ENCODE data around the gene TVP23A.
"Not testable (repeated sequence)": the region's sequence is repeated elsewhere in the genome, so short reads cannot be mapped to it uniquely, and the experiment has no call there.

TVP23A gene

DNA sequence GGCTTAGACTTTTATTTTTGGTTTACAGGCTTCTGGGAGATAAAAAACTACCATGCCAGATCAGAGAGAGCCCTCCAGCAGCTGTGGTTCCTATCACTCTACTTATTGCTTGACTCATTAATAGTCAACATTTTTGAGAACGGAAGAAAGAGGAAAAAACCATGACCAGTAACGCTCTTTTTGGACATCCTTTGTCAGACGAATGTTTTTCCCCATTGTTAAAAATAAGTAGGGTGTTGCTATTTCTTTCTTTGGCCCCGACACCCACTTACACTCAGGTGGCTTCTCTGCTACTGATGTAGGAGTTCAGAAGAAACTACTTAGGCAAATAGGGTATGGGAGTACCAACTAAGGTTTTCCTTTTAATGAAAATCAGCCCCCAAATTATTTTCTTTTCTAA lies 27.5 kb downstream of the TVP23A start:
- no peak for DNase-seq

DNA sequence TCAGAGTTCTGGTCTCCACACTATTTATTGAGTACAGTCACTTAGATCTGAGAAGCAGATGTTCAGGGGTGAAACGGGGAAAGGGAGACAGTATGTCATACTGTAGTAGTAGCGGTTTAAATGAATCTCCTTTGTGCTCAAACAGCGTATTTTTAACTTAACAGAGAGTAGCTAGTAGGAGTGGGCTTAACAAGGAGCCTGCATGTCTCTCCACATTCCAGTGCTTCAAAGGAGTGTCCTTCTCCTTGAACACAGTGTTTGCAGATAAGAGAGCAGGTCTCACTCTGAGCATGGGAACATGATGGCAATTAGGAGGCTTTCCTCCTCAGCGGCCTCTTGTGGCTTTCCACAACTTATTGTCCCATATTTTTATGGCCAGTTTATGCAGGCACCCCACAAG lies 30.0 kb downstream of the TVP23A start:
- not testable (repeated sequence) for DNase-seq

DNA sequence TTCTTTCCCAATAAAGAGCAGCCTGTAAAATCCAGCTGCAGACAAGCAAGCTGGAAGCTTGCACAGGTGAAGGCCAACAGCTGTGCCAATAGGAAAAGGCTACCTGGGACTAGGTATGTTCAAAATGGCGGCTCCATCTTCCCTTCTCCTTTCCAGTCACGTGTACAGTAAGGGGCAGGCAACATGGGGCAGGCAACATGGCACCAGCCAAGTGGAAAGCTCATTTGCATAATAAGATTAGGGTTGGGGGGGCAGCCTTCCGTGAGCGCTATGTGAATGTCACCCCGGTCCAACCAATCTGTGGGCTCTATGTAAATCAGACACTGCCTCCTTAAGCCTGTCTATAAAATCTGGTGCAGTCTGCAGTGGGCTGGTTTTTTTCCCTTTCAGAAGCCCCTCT lies 31.3 kb downstream of the TVP23A start:
- DNase-seq = peak; percentile 71

DNA sequence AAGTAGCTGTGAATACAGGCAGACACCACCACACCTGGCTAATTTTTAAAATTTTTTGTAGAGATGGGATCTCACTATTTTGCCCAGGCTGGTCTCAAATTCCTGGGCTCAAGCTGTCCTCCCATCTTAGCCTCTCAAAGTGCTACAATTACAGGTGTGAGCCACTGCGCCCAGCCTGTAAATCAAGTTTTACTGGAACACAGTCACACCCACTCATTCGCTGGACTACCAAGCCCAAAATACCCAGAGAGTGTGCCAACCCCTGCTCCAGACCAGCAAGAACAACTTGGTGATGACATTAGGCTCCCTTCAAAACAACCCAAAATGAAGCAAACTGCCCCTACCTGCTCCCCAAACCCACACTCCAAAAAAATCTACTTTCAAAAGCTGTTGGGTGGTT lies 36.0 kb downstream of the TVP23A start:
- no peak for DNase-seq

DNA sequence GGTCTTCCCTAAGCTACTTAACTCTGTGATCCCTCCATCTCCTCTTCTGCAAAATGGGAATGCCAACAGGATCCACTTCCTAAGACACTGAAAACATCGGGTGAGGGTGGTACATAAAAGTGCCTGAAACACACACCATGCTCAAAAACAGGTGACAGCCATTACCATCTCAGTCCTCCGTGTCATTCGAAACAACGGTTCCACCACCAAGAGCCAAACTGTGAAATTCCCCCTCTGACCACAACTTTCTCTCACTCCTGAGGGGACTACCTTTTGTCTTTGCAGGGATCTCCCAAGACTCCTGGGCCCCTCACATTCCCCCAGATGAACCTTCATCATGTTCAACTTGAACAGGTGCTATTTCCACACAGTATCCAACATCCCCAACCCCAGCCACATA lies 38.0 kb downstream of the TVP23A start:
- DNase-seq = no peak

DNA sequence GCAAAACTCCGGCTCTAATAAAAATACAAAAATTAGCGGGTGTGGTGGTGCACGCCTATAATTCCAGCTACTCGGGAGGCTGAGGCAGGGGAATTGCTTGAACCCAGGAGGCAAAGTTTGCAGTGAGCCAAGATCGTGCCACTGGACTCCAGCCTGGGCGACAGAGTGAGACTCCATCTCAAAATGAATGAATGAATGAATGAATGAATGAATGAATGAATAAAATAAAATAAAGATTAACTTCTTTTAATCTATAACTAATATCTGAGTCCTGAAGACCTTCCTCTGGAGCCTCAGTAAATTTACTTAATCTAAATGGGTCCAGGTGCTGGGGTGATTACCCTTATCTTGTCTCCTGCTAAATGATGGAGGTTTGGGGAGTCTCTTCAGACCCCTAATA lies 38.7 kb downstream of the TVP23A start:
- DNase-seq = not testable (repeated sequence)

DNA sequence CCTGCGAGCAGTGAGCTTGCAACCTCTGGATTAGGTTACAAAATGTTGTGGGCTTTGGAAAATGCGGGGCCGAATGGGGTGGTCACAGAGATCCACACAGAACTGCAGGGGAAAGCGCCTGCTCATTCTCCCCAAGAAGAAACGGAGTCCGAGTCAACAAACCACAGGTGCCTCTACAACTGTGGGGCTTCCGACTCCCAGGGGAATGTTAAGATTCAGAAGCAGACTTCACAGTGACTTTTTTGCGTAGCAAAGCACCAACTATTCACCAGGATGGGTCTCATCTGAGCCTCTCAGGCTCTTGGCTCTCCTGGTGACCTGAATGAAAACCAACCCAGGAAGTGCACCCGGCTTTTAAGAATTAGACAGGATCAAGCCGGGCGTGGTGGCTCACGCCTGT lies 41.2 kb downstream of the TVP23A start:
- no peak for DNase-seq

DNA sequence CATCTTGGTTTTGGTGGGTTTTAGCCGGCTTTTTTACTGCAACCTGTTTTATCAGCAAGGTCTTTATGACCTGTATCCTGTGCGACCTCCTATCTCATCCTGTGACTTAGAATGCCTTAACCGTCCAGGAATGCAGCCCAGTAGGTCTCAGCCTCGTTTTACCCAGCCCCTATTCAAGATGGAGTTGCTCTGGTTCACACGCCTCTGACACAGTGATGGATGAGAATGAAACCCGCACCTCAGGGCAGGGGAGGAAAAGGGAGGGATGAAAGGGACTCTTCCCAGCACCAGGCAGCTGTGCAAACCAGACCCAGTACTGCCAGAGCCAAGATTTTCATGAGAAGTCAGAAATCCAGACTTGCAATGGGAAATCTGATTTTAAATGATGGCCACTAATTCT lies 41.7 kb downstream of the TVP23A start:
- not testable (repeated sequence) for DNase-seq

DNA sequence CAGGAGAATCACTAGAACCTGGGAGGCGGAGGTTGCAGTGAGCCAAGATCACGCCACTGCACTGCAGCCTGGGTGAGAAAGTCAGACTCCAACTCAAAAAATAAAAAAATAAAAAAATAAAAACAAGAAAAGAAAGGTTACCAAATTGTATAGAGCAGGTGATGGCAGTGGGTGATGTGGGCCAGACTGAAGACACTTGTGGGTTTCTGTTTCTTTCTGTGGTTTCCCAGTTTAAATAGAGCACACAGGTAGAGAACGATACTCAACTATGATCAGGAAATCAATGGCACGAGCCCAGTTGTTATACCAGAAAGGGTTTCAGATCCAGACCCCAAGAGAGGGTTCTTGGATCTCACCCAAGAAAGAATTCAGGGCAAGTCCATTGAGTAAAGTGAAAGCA lies 42.3 kb downstream of the TVP23A start:
- no peak for DNase-seq

DNA sequence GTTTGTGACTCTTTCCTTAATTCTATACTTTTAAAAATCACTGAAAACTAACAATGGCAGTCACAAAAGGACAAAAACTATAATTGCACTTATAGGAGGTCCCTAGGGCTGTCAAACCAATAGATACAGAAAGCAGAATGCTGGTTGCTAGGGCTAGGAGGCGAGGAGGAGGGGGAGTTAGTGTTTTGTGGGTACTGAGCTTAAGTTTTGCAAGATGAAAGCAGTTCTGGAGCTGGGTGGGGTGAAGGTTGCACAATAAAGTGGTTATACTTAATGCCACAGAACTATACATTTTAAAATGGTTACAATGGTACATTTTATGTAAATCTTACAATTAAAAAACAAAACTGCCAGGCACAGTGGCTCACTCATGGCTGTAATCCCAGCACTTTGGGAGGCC lies 47.7 kb downstream of the TVP23A start:
- no peak for DNase-seq

DNA sequence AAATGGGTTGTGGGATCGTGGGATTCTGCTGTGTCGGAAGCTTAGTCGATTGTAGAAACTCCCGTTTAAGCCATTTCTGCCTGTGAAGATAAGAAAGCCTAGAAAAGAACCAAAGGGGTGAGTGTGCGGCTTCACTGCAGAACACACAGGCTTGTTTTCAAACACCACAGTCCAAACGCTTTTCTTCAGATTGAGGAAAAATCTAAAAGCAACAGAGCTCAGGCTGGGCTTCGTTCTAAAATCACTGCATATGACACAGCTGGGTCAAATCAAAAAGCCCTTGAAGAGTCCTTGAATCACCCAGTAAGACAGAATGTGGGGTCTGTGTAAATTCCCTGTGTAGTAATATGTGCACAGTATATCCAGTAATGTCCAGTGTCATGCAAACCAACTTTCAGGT lies 49.2 kb downstream of the TVP23A start:
- DNase-seq = no peak

DNA sequence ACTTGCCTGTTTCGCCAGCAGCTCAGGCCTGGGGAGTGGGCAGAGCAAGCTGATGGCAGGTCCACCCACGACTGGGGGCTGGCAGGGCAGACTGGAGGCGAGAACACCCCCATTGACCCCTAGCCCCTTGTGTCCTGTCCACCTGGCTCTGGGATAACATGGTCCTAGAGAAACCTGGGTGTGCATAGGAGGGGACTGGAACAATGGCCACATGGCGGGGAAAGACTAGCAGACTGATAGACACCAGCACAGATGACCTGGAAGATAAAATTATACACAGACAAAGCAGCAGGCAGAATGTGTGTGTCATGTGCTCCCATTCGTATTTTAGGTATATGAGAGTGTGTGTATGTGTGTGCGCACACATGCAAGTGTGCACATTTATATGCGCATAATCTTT lies 51.5 kb downstream of the TVP23A start:
- DNase-seq = no peak

DNA sequence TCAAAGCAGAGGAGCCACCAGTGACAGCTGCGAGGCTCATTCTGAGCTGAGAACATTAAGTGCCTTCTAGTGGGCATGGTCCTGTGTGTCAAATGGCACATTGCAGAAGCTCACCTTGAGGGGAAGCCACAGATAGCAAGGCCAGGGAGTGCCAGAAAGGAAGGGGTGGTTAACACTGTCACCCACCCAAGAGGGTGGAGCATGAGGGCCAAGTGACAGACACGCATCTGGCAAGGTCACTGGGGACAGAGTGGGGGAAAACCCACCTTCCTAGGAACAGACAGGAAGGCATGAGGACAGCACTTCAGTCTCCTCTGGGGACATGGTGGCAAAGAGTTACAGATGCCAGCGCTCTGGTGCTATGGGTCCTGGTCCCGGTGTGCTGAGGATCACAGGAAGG lies 52.8 kb downstream of the TVP23A start:
- DNase-seq = no peak

DNA sequence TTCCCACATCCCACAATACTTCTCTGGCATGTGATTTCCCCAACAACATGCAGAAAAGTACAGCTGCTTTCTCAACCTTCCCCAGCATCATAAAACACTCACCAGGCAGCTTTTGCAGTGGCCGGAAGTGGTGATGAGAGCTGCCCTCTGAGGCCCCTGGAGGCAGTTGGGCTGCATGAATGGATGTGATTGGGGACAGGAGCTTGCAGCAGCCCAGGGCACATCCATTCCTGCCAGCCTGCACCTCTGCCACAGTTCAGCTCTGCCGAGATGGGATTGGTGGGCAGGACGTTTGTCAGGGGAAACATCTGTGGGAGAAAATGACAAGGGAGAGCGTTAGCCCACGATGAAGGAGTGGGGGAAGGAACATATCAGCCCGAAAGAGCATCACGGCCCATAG lies 55.1 kb downstream of the TVP23A start:
- DNase-seq = no peak

DNA sequence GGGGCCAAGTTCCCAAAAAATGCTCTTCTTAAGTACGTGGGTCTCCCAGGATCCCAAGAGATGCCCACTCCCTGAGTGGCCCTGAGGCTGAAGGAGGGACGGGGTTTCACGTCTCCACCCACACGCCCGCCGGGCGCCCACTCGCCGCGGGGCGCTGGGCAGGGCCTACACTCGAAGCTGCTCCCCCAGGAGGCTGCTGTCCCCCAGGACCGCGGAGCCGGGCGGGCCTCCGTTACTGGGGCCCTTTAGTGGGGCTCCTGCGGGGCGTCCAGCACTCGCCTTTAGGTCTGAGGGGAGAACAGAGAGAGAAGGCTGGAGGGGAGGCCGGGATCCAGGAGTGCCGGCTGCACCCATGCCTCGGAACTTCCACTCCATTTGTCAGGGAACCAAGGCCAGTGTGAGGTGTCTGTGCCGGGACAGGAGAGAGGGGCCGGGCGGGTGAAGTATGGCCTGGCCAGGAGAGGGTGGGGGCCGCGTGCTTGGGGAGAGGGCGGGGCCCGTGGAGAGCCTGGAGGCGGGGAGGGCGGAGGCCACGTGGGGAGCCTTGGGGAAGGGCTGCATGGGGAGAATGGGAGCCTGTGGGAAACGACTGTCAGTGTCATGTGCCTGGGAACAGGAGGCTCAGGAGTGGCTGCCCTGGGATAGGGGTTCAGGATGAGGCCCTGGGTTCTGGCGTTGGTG lies 56.1 kb downstream of the TVP23A start:
- no peak for DNase-seq

DNA sequence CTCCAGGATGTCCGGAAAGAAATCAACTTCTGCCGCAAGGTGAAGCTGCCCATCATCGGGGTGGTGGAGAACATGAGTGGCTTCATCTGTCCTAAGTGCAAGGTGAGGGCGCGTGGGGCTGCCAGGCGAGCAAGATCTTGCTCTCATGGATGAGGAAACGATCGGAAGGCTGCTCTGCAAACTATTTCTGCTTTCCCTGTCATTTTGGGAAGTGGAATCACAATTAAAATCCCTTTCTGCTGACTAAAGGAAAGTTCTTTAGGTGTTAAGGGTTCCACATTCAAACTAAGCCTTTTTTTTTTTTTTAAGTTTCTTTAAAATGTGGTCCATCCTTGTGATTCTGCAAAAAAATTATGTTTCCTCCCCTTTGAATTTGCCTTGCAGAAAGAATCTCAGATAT lies 57.2 kb downstream of the TVP23A start:
- DNase-seq = no peak

DNA sequence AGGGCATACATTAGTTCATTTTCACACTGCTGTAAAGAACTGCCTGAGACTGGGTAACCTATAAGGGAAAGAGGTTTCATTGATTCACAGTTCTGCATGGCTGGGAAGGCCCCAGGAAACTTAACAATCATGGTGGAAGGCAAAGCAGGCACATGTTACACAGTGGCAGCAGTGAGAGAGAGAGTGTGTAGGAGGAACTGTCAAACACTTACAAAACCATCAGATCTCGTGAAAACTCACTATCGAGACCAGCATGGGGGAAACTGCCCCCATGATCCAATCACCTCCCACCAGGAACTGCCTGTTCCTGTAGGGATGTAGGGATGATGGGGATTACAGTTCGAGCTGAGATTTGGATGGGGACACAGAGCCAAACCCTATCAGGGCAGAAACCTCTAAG lies 57.7 kb downstream of the TVP23A start:
- no peak for DNase-seq

DNA sequence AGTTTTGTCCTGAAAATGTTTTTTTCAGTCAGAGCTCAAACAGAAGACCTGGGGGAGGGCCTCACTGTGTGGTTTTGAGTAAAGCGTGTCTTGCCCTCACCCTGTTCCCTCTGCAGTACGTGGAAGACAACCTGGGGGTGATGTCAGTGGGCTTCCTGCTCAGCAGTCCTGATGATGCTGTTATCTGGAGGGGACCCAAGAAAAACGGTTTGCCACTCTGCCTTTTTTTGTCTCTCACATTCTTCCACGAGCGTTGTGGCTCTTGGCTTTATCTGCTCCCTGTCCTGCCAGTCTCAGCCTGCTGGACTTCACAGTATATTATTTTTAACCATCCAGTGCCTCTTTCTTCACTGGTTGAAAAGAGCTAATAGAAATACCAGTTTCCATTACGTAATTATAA lies 62.0 kb downstream of the TVP23A start:
- DNase-seq = no peak

DNA sequence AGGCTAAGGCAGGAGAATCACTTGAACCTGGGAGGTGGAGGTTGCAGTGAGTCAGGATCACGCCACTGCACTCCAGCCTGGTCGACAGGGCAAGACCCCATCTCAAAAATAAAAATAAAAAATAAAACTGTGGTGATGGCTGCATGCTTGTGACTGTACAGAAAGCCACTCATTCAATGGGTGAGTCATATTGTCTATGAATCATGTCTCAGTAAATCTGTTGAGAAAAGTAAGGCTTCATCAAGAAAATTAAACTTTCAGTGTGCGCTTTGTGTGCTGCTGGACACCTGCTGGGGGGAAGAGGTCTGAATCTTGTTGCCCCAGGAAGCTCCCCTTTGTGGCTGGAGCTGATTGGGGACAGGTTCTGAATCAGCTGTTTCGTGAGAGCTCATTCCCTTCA lies 63.7 kb downstream of the TVP23A start:
- DNase-seq = no peak

DNA sequence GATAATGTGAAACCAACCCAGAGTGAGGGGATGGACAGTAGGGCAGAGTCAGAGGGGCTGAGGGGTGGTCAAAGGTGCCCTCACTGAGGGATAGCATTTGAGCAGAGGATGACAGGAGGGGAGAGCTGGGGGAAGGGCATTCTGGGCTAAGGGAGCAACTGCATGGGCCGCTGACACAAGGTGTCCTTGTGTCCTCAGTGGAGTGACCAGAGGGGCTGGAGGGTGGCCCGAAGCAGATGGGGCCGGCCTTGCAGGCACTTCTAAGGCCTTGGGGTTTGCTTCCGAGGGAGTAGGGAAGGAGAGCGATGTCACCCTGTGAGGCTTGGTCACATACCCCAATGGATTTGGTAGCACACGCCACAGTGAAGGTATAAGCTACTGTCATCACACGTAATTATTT lies 64.9 kb downstream of the TVP23A start:
- DNase-seq = no peak

DNA sequence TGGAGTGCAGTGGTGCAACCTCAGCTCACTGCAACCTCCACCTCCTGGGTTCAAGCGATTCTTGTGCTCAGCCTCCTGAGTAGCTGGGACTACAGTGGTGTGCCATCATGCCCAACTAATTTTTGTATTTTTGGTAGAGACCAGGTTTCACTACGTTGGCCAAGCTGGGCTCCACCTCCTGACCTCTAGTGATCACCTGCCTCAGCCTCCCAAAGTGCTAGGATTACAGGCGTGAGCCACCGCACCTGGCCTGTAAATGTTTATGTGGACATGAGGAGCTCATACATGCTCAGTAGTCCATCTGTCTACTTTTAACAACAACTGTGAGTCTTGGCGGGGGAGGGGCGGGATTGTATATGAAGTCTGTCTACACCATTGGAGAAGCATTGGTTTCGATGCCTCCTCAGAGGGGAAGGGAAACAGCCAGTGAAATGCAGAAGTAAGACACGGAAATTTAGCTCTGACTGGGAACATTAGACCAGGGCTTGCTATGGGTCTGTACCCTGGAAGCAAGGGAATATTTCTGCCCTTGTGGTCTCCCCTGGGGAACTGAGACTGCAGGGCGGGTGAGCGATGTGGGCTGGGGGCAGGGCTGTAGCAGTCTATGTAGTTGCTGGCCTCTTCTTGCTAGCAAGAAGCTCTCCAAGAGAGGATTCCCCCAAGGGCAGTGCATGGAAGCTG lies 65.6 kb downstream of the TVP23A start:
- no peak for DNase-seq

DNA sequence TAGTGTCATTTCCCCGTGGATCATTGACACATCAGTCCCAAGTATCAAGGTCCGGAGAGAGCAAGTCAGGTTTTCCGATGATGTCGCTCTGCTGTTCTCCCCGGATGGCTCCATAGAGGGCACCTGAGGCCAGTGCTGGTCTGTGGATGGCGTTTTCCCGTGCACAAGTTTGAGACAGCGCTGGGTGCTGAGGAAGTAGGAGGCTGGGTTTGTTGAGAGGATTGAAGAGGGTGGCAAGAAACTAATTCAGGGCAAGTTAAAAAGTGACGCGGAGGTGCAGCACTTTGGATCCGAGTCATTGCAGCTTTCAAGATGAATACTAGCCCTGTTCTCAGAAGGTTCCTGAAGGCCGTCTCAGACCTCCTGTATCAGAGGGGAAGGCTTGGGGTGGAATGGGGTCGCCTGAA lies 67.3 kb downstream of the TVP23A start:
- DNase-seq = no peak

DNA sequence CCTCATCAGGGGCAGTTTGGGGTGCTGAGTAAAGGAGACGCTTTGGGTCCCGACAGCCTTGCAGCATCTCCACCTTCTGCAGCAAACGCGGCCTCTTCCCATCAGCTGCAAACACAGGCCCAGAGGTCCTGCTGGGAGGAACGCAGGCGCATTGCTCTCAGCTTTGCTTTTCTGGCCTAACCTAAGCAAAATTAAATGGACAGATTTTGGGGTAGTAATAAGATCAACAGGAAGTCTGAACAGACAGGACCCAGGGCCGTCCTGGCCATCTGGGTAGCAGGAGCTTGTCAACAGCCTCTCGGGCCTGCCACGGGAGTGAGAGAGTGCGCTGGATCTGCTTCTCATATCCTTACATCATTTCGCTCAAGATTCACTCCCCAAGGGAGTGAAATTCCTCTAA lies 67.8 kb downstream of the TVP23A start:
- DNase-seq = no peak

DNA sequence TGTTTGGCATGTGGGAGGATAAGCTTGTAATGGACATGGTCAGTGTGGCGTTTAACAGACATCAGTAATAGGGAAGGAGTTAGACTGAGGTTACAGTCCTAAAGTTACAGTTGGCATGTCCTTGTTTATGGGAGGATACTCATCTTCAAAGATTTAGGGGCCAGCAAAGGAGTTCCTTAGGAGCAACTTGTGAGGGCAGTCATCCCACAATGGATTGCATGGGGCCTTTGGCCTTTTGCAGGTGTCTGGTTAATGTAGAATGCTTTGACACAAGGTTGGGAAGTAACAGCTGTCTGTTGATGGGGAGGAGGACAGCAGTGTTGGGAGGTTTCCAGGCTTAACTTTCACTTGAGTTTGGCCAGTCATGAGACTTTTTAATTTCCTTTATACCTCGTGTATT lies 72.8 kb downstream of the TVP23A start:
- no peak for DNase-seq

DNA sequence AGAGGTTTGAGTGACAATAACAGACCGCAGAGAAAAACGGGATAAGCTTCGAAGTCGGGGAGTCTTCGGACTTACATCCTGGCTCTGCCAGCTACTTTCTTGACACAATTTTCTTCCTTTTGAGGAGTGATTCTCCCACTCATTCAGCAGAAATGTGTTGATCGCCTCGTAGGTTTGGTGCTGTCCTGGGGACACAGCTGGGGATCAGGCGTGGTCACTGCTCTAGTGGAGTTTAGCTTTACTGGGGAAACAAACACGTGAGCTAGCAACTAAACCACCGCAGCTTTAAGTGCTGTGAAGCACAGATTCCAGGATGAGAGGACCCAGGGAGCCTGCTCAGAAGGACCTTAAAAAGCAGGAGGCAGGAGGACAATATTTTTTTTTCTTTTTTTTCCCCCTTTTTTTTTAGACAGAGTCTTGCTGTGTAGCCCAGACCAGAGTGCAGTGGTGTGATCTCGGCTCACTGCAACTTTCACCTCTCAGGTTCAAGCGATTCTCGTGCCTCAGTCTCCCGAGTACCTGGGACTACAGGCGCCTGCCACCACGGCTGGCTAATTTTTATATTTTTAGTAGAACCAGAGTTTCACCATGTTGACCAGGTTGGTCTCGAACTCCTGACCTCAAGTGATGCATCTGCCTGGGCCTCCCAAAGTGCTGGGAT lies 74.1 kb downstream of the TVP23A start:
- DNase-seq = no peak

All from retina (tissue), 1 donor.